Measurements from ENCODE around the gene TXNDC9. TPM values are rescaled to one million over a fixed set of nuclear protein-coding genes. Genes with fewer than 3 reads are reported as not detected.
"Not testable (repeated sequence)": the region's sequence is repeated elsewhere in the genome, so short reads cannot be mapped to it uniquely, and the experiment has no call there.

The TXNDC9 gene
- polyA plus RNA-seq, 1 donor from 2014 or later = 48.2 TPM

DNA sequence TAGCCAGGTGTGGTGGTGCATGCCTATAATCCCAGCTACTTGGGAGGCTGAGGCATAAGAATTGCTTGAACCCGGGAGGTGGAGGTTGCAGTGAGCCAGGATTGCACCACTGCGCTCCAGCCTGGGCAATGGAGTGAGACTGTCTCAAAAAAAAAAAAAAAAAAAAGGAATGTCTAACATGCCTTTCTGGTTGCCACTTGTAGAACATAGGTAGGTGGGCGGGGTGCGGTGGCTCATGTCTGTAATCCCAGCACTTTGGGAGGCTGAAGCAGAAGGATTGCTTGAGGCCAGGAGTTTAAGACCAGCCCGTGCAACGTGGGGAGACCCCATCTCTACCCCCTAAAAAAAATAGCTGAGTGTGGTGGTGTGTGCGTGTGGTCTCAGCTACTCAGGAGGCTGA is 9.3 kb upstream of the TXNDC9 start:
- not testable (repeated sequence) for H3K27ac Mint-ChIP-seq, H3K36me3 Mint-ChIP-seq, H3K27me3 Mint-ChIP-seq, H3K9me3 Mint-ChIP-seq, H3K4me3 Mint-ChIP-seq
- H3K4me1 Mint-ChIP-seq = peaks cover 29 to 45% (median 42%) of the 10 kb centered on the region in 3 donors

DNA sequence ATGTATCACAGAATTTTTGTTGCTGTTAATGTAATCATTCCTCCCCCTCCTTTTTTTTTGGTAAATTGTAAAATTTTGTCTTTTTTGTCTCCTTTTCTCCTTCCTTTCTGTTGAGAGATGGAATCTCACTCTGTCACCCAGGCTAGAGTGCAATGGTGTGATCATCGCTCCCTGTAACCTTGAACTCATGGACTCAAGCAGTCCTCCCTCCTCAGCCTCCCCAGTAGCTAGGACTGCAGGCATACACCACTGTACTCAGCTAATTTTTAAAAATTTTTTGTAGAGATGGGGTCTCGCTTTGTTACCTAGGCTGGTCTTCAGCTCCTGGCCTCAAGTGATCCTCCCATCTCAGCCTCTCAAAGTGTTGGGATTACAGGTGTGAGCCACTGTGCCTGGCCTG is 6.4 kb upstream of the TXNDC9 start:
- Mint-ChIP-seq H3K27me3 (no peaks in the 10 kb centered on the region), H3K9me3 (no peaks in the 10 kb centered on the region), H3K4me1 (peaks cover 19 to 27% (median 20%) of the 10 kb centered on the region in 3 donors), H3K36me3 (no peaks in the 10 kb centered on the region), H3K4me3 (no peak overlapping the region), H3K27ac (no peak overlapping the region)

DNA sequence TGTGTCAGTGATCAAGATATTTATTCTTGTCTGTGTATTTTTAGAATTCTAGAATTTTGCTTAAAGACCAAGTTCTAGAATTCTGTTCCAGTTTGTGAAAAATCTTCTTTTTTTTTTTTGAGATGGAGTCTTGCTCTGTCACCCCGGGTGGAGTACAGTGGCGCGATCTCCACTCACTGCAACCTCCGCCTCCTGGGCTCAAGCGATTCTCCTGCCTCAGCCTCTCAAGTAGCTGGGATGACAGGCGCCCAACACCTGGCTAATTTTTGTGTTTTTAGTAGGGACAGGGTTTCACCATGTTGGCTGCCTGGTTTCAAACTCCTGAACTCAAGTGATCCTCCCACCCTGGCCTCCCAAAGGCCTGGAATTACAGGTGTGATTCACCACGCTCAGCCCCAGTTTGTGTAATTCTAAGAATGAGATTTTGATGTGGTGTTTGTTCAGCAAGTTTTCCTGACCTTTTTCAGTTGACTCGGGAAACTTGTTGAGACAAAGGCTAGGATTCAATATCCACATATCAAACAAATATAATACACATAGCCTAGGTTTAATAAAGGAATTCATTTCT is 4.6 kb upstream of the TXNDC9 start:
- Mint-ChIP-seq H3K27ac (no peak overlapping the region), H3K4me3 (peak overlapping the region in 1 of 4 donors; percentile 37), H3K9me3 (no peaks in the 10 kb centered on the region), H3K4me1 (peaks cover 10 to 26% (median 16%) of the 10 kb centered on the region in 3 donors), H3K27me3 (no peaks in the 10 kb centered on the region), H3K36me3 (no peaks in the 10 kb centered on the region)

DNA sequence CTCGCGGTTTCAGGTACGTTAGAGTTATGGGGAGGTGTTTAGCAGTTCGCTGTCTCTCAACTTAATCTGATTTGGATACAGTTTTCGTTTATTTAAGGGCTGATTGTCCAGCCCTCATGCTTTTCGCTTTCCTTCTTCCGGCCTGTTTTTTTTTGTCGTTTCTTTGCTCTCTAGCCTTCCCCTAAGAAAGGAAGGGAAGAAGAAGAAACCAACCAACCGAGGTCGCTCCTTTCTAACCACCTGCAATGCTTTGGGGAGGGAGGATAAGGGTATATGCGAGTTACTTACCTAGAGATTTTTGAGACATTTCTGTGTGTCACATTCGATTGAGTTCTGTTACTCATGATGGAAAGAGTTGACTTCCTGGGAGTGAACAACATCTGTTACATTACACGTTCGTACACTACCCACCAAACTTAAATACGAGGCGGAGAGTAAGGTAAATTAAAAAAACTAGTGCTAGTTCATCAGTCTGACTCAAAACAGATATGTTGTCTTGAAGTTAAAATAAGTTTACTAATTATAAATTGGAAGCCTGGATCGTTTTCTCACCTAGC is 2.0 kb upstream of the TXNDC9 start:
- H3K36me3 Mint-ChIP-seq = peaks cover under 1% of the 10 kb centered on the region

DNA sequence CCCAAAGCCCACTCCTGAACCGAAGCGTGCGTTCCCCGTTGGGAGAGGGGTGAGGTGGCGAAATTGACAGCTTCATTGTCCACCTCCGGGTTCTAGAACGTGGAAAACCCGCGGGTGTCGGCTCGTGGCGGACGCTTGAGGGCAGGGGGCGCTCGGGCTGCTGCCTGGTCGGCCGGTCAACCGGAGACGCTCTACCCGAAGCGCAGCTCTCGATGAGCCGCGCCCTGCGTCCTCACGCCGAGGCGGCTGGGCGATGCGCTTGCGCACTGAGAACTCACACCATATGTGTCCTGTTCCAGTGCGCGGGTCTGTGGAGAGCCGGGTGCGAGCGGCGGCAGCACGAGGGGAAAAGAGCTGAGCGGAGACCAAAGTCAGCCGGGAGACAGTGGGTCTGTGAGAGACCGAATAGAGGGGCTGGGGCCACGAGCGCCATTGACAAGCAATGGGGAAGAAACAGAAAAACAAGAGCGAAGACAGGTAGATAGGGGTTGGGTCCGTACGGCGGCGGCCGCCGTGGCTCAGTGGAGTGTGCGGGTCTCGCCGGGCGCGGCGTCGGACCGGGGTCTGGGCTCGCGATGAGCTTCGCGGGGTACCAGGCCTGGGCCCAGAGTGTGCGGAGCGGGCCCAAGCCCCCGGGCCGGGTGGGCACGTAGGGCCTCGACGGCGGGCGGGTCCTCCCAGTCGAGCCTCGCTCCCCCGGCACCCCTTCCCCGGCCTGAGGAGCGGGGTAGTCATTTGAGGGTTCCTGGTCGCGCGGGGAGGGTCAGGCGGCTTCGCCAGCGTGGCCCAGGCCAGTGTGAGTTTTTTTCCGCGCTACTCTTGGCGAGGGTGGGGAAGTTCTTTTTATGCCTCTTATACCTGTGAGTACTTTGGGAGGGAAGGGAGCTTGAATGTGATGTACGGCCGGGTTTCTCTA is 1.2 kb upstream of the TXNDC9 start, which contains the start of gene EIF5B:
Gene EIF5B (plus strand): TSS at position 277 of the 916 bp plus-strand sequence. CDS start 166 bp downstream, at position 443.
- Mint-ChIP-seq H3K27me3 (no peaks in the 10 kb centered on the region), H3K27ac (no peak within 1 kb of the TSS), H3K36me3 (peaks cover 2% of the 10 kb centered on the region), H3K9me3 (no peaks in the 10 kb centered on the region), H3K4me1 (peaks cover 14 to 33% (median 16%) of the 10 kb centered on the region in 3 donors), H3K4me3 (no peak within 1 kb of the TSS)

More for the DNA sequence above, 2.0 kb upstream of the TXNDC9 start:
- H3K27me3 Mint-ChIP-seq = no peaks in the 10 kb centered on the region
- H3K4me1 Mint-ChIP-seq = peaks cover 14 to 33% (median 19%) of the 10 kb centered on the region in 3 donors
- H3K4me3 Mint-ChIP-seq = no peak overlapping the region
- no peaks in the 10 kb centered on the region for H3K9me3 Mint-ChIP-seq
- no peak overlapping the region for H3K27ac Mint-ChIP-seq

DNA sequence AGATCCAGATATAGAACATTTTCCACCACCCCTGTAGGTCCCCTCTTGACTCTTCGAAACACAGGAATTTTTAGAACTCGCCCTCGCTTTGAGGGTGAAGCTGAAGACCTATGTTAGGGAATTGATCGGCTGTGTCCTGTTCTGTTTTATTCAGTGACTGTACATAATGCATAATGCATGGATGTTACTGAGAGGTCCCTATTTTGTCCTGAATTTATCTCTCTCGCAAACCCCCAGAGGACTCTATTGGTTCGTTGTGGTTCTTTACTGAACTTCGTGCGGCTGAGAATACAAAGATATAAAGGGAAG is 625 bp upstream of the TXNDC9 start:
- Mint-ChIP-seq H3K9me3 (no peaks in the 10 kb centered on the region), H3K27me3 (no peaks in the 10 kb centered on the region), H3K27ac (no peak overlapping the region), H3K4me3 (no peak overlapping the region), H3K4me1 (peaks cover 12 to 29% (median 16%) of the 10 kb centered on the region in 3 donors), H3K36me3 (peaks cover 2% of the 10 kb centered on the region)

DNA sequence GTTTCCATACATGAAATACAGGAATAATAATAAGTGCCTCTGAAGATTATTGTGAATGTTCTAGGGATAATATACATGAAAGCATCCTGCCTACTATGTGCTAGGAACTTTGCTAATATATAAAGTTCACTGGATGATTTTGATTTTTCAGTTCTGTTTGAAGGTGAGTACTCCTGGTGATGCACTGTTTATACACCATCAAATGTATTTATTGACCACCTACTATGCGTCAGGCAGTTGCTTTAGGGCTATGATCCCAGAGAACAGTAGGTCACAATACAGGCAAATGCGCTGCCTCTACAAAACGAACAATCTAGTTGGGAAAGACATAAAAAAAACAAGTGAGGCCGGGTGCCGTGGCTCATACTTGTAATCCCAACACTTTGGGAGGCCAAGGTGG is 10.7 kb downstream of the TXNDC9 start:
- Mint-ChIP-seq H3K4me1 (peaks cover 0 to 6% (median 0%) of the 10 kb centered on the region in 3 donors), H3K4me3 (no peak overlapping the region), H3K36me3 (peaks cover 7% of the 10 kb centered on the region), H3K9me3 (no peaks in the 10 kb centered on the region), H3K27ac (no peak overlapping the region), H3K27me3 (no peaks in the 10 kb centered on the region)

DNA sequence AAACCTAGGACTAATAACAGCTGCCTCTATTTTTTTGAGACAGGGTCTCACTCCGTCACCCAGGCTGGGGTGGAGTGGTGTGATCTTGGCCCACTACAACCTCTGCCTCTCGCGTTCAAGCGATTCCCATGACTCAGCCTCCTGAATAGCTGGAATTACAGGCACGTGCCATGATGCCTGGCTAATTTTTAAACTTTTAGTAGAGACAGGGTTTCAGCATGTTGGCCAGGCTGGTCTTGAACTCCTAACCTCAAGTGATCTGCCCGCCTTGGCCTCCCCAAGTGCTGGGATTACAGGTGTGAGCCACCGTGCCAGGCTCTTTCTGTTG is 18.3 kb downstream of the TXNDC9 start:
- H3K27ac Mint-ChIP-seq, H3K4me3 Mint-ChIP-seq, H3K27me3 Mint-ChIP-seq, H3K9me3 Mint-ChIP-seq, H3K4me1 Mint-ChIP-seq: not testable (repeated sequence)
- H3K36me3 Mint-ChIP-seq = peaks cover 15% of the 10 kb centered on the region

DNA sequence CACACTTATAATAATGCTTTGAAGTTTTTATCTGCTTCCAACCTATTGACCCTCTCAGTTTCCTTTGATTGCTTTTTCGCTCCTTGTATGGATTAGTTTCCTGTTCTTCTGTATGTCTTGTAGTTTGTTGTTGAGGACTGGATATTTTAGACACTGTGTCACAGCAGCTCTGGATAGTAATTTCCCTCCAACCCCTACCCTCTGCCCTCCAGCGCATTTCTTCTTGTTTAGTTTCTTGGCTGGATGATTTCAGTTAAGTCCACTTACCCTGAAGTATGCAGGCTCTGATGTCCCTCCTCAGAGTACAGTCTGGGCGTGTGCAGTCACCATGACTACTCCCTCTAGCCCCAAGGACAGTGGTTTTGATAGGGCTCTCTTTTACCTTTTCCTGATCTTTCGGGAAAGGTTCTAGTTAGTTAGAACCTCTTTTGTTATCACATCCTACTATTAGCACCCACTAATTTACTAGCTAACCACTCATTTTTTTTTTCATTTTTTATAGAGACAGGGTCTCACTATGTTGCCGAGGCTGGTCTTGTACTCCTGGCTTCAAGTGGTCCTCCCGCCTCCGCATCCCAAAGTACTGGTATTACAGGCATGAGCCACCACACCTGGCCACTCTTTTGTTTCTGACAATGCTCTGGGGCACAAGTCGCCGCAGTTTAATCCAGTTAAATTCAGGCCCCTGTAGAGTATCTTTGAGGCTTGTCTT is 18.8 kb downstream of the TXNDC9 start:
- H3K27ac Mint-ChIP-seq = no peak overlapping the region
- H3K27me3 Mint-ChIP-seq = no peaks in the 10 kb centered on the region
- peaks cover 0 to 7% (median 3%) of the 10 kb centered on the region in 3 donors for H3K9me3 Mint-ChIP-seq
- H3K4me3 Mint-ChIP-seq = no peak overlapping the region
- peaks cover 0 to 2% (median 0%) of the 10 kb centered on the region in 3 donors for H3K4me1 Mint-ChIP-seq
- peaks cover 18% of the 10 kb centered on the region for H3K36me3 Mint-ChIP-seq

DNA sequence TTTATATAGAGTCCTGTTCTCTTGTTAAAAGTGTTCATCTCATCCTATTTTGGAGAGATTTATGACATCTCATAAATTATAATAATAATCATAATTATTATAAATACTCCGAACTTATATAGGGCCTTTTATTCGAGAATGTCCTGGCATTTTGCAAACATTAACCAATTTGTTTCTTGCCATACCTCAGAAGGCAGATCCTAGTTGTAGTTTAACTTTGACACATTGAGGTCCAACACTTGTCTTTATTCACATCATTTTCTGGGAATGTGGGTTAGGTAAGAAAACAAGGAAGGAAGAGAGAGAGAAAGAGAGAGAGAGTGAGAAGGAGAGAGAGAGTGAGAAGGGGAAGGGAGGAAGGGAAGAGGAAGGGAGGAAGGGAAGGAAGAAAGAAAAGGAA is 35.0 kb downstream of the TXNDC9 start, which contains the start of gene LYG1:
Gene LYG1 (minus strand): TSS at position 101 of the 400 bp plus-strand sequence. CDS start 5,527 bp downstream, outside the sequence.
- not testable (repeated sequence) for H3K4me3 Mint-ChIP-seq, H3K9me3 Mint-ChIP-seq, H3K4me1 Mint-ChIP-seq, H3K27me3 Mint-ChIP-seq, H3K27ac Mint-ChIP-seq
- peaks cover 19% of the 10 kb centered on the region for H3K36me3 Mint-ChIP-seq

DNA sequence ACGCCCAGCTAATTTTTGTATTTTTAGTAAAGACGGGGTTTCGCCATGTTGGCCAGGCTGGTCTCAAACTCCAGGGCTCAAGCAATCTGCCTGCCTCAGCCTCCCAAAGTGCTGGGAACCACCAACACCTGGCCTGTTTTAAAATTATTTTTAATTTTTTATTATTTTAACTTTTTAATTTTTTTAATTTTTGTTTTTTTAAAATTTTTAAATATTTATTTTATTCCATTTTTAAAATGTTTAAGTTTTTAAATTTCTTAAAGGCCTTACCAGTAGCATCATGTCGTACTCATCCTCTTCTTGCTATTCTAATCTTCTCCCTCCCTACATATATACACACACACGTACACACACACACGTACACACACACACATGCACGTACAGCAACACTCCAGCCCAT is 36.6 kb downstream of the TXNDC9 start:
- Mint-ChIP-seq H3K36me3 (peaks cover 16% of the 10 kb centered on the region), H3K4me3 (no peak overlapping the region), H3K27me3 (no peaks in the 10 kb centered on the region), H3K27ac (no peak overlapping the region), H3K9me3 (peaks cover 0 to 2% (median 0%) of the 10 kb centered on the region in 3 donors), H3K4me1 (no peaks in the 10 kb centered on the region)

DNA sequence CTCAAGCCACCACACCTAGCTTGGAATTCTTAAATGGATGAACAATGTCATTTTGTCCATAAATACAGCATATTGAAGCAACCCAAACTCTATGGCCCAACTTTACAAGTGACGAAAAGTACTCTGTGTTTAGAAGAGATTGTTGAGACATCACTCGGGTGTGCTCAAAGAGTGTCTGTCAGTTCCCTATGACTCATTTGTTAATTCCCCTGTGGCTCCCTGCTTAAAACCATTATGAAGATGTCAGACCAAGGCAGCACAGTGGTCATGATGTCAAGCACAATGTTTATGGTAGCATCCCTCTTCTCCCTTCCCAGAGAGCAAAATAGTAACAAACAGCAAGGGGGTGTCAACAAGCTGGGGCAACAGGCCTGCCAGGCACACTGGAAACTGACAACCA is 38.1 kb downstream of the TXNDC9 start:
- Mint-ChIP-seq H3K4me3 (no peak overlapping the region), H3K27me3 (no peaks in the 10 kb centered on the region), H3K9me3 (peaks cover 0 to 2% (median 0%) of the 10 kb centered on the region in 3 donors), H3K4me1 (no peaks in the 10 kb centered on the region), H3K27ac (no peak overlapping the region), H3K36me3 (peaks cover 11% of the 10 kb centered on the region)

DNA sequence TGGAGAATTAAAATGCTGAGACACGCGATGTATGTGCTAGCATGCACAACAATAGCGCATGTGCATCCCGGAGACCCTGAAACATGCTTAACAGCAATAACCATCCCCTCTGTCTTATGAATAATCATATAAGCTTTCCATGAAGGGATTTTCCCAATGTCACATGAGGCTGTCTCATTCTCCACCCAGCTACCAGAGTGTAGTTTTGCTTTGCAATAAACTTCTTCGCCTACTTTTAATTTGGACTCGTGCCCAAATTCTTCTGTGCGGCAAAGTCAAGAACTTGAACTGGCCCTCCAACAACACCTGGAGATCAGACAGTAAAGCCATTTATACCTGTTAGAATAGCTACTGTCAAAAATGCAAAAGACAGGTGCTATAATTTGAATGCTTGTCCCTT is 50.6 kb downstream of the TXNDC9 start:
- Mint-ChIP-seq H3K4me1 (no peaks in the 10 kb centered on the region), H3K36me3 (peaks cover 8% of the 10 kb centered on the region), H3K27ac (no peak overlapping the region), H3K4me3 (no peak overlapping the region), H3K9me3 (peaks cover 2 to 9% (median 2%) of the 10 kb centered on the region in 3 donors), H3K27me3 (no peaks in the 10 kb centered on the region)

DNA sequence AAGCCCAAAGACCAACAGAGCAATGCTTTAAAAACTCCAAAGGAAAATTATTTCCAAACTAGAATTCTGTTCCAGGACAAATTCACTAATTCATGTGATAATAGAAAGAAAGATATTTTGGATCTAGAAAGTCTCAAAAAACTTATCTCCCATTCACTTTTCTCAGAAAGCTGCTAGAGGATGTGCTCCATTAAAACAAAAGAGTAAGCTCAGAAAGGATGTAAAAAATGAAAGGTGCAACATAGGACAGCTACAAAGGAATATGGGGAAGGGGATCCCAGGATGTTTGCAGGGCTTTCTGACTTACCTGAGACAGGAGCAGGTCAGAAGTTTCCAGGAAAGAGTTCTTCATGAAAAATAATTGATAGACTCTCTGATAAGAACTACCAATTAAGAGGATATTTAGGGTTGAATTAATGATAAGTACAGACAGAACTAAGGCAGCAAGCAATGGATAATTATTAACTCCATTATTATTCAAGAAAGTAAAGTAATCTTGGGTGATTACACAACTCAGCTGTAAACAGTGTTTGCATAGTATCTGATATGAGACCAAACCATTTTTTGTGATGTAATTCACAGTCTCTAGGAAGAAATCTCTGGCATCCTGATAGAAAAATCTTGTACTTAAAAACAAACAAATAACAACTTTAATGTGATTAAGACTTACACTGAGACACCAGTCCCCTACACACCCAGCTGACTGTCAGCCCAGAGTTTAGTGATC is 56.0 kb downstream of the TXNDC9 start:
- H3K36me3 Mint-ChIP-seq = peaks cover 7% of the 10 kb centered on the region
- no peaks in the 10 kb centered on the region for H3K27me3 Mint-ChIP-seq
- peaks cover 5 to 23% (median 5%) of the 10 kb centered on the region in 3 donors for H3K9me3 Mint-ChIP-seq
- H3K27ac Mint-ChIP-seq = no peak overlapping the region
- no peaks in the 10 kb centered on the region for H3K4me1 Mint-ChIP-seq
- H3K4me3 Mint-ChIP-seq = no peak overlapping the region

Measured in IgD-negative memory B cell (primary cell).